Testis (tissue), 3 donors: ENCODE measurements around the gene PXDN. TPM values are rescaled to one million over a fixed set of nuclear protein-coding genes. Genes with fewer than 3 reads are reported as not detected.

Experiments used
- DNase-seq: peaks from one replicate; pipeline ENCODE4 v3.0.0-alpha.2; 2019
- H3K27ac ChIP-seq, 2 donors: fragments of 200-600 bp; sonication (generic); one replicate each; pipeline ENCODE4 v1.5.1; 2019
- H3K27me3 ChIP-seq: fragments of 200-600 bp; sonication (generic); one replicate; pipeline ENCODE4 v1.5.1; 2019
- H3K36me3 ChIP-seq: fragments of 200-600 bp; sonication (generic); one replicate; pipeline ENCODE4 v1.5.1; 2017; ENCODE audit warnings: low read depth; ENCODE audit errors: missing control alignments
- H3K4me1 ChIP-seq: fragments of 200-600 bp; sonication (generic); one replicate; pipeline ENCODE4 v1.5.1; 2019
- H3K4me3 ChIP-seq, 2 donors: fragments of 200-600 bp; sonication (generic); one replicate each; pipeline ENCODE4 v1.5.1; 2017 to 2019
- H3K9me3 ChIP-seq: fragments of 200-600 bp; sonication (generic); one replicate; pipeline ENCODE4 v1.5.1; 2017
- CTCF ChIP-seq, 3 experiments: fragments of 450-650 bp in 2 of 3; fragments of 200-600 bp in 1 of 3; sonication (generic) in 1 of 3; IDR thresholded peaks; one replicate each; pipeline ENCODE4 v1.5.1; 2016 to 2019; ENCODE audit warnings: antibody characterized with exemption in 3 of 3, mild to moderate bottlenecking in 2 of 3, moderate library complexity in 1 of 3
- POLR2A ChIP-seq: fragments of 450-650 bp; IDR thresholded peaks from one replicate; pipeline ENCODE4 v1.6.1; 2017; ENCODE audit warnings: antibody characterized with exemption, mild to moderate bottlenecking, moderate library complexity
- WGBS, 2 donors: methylation state at CpG; one replicate each; pipeline ENCODE4 v1.1.5; 2018; 5-methylcytosine and 5-hydroxymethylcytosine counted together
- intact Hi-C: fragments of 100-400 bp; cut with DNase I; formaldehyde crosslinking; loops from one replicate; pipeline ENCODE4 v1.15.1; 2023; ENCODE audit warnings: low total_unique reads
- polyA plus RNA-seq: library from polyadenylated mRNA; stranded (reverse); fragments of 350-450 nt; fragmentation: Illumina TruSeq; extraction: RNeasy Lipid Tissue Mini Kit (QIAGEN cat#74804); gene quantifications from one replicate; pipeline ENCODE4 v1.2.3, GENCODE V29; 2014; ENCODE audit warnings: low read depth, low replicate concordance; ENCODE audit not compliant: insufficient read depth
- total RNA-seq, 2 donors: library from RNA; depleted of rRNA; stranded (reverse); fragments of >200 nt; gene quantifications; one replicate each; pipeline ENCODE4 v1.2.3, GENCODE V29; 2016

The PXDN gene
- total and polyA plus RNA-seq, 3 donors from 2014 or later: 26.7 to 41.8 (median 33.8) TPM

DNA sequence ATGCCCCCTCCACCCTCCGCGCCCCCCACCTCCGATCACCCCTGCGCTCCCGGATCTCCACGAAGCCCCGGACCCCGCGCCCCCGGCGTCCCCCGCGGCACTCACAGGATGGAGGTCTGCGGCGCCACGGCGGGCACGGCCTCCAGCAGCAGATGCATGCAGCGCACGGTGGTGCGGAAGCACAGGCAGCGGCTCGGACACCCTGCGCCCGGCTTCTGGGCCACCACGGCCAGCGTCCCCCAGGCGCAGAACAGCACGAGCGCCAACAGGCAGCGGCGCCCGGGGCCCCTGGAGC, 217 bp downstream of the PXDN start:
- Histone ChIP-seq H3K4me3 (peak overlapping the region; percentile 66 to 69), H3K36me3 (no peaks in the 10 kb centered on the region), H3K27me3 (no peaks in the 10 kb centered on the region), H3K27ac (peak overlapping the region; percentile 91 to 92), H3K4me1 (no peaks in the 10 kb centered on the region), H3K9me3 (no peaks in the 10 kb centered on the region)
- intact Hi-C loops: no loop called here
- 1% methylated on average over 16 of the region's 33 CpGs; no CpG with 5 or more reads in 1 of the 2 donors for WGBS, 2 donors
- DNase-seq: peak; percentile 17
- TF ChIP-seq POLR2A (no peak), CTCF (IDR thresholded peaks at IDR 0.05) (no peak)

GRCh38 chr2:1743396-1744150, 742 bp downstream of the PXDN start:
- Histone ChIP-seq H3K27ac (peak overlapping the region; percentile 91 to 92), H3K4me3 (peak overlapping the region; percentile 66 to 69), H3K9me3 (no peaks in the 10 kb centered on the region), H3K4me1 (no peaks in the 10 kb centered on the region), H3K36me3 (no peaks in the 10 kb centered on the region), H3K27me3 (no peaks in the 10 kb centered on the region)
- no peak for TF ChIP-seq CTCF (IDR thresholded peaks at IDR 0.05)
- TF ChIP-seq POLR2A: no peak
- 0% methylated on average over 1 to 52 of the region's 71 CpGs for WGBS, 2 donors
- intact Hi-C loops: no loop called here
- no peak for DNase-seq

DNA sequence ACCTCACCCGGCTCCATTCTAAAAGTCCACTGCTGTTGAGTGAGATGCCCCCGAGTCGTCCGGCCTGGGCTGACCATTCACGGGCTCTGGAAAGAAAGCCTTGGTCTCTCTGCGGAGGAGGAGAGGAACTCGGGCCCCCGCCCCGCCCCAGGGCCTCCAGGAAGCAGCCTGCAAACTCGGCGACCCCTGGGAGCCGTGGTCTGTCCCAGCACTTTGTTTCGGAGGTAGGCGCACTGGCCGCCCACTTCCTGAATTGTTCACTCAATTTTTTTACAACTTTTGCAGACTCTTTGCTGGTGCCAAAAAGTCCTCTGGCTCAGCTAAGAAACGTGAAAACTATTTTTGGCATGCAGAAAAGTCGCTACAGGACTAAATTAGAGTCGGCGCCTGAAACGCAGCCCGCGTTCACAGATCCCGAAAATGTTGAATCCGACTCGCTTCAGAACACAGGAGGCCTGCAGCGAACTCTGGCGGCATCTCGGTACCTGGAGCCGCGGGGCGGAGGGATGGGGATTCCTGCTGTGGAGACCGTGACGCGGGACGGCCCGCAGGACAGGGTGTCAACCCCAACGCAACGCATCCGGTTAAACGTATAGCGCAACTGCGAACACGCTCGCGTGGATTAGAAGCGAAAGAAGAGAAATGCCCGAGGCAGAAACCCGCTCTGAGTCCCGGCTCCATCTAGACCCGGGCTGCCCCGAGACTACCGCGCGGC, 1.5 kb downstream of the PXDN start:
- H3K36me3 ChIP-seq: no peaks in the 10 kb centered on the region
- DNase-seq: peak; percentile 79
- no peaks in the 10 kb centered on the region for H3K27me3 ChIP-seq
- 1% methylated on average over 48 to 54 of the region's 54 CpGs for WGBS, 2 donors
- no peaks in the 10 kb centered on the region for H3K4me1 ChIP-seq
- peak overlapping the region; percentile 66 to 69 for H3K4me3 ChIP-seq
- no peaks in the 10 kb centered on the region for H3K9me3 ChIP-seq
- intact Hi-C loops: no loop called here
- peak overlapping the region; percentile 91 to 92 for H3K27ac ChIP-seq
- TF ChIP-seq POLR2A (no peak), CTCF (IDR thresholded peaks at IDR 0.05) (peak in 1 of 3 experiments; percentile 28)

- Histone ChIP-seq H3K27ac (peak overlapping the region in 1 of 2 donors; percentile 92), H3K9me3 (no peaks in the 10 kb centered on the region), H3K4me3 (peak overlapping the region; percentile 66 to 69), H3K27me3 (no peaks in the 10 kb centered on the region), H3K36me3 (no peaks in the 10 kb centered on the region), H3K4me1 (no peaks in the 10 kb centered on the region)
- TF ChIP-seq POLR2A: no peak
- TF ChIP-seq CTCF (IDR thresholded peaks at IDR 0.05): no peak
- no peak for DNase-seq
- WGBS, 2 donors: 72 to 74% methylated on average over 13 of the region's 13 CpGs
- intact Hi-C loops: no loop called here
Measured at GRCh38 chr2:1742301-1742680, 2.0 kb downstream of the PXDN start.
